Suppressor macrophage treated with lipopolysaccharide for 4 hours (primary cell): ENCODE data around the gene APOD.

Experiments
- DNase-seq: peaks from one replicate; pipeline ENCODE4 v3.0.0-alpha.2; 2020

The APOD gene

DNA sequence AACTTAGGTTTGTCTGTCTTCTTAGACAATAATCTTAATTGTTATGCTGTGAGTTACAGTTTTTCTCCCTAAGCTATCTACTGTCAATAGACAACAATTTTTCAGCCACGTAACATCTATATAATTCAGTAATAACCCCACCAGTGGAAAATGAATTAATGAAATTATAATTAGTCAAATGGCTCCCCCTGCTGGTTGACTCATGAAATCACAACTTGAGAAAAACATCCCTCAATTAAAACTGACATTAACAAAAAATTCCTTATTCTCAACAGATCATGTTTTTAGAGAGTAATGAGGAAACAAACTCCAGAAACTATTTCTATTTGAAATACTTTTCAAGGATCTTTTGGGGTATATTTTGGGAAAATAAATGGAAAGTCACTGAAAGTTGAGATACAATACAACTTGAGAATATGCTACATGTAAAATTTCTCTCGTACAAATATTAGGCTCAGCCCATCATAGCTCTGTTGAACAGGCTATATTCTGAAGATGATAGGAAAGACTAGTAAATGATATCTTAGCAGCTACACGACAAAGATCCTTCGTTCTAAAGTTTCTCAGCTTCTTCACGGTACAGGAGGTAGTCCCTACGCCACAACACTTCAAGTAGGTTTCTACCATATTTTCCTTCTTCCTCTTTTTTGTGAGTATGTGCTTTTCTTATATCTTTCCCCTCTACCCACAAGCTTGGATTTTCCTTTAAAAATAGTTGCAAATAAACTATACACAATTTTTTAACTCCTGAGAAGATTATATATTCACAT, 61.3 kb downstream of the APOD start:
- DNase-seq, result peak; percentile 61
